GM21528 (cell line): ENCODE data around the gene ATXN1.

Experiments
- ATAC-seq: cut with Tn5 transposase; IDR thresholded peaks from one replicate; pipeline ENCODE4 v1.9.1; 2021; ENCODE audit warnings: mild to moderate bottlenecking, moderate library complexity; ENCODE audit not compliant: unreplicated experiment, low FRiP score

ATXN1 gene

GRCh38 chr6:16684896-16685554, 76.2 kb downstream of the ATXN1 start:
- ATAC-seq, result no peak

GRCh38 chr6:16684195-16684689, 77.0 kb downstream of the ATXN1 start:
- no peak for ATAC-seq

- no peak for ATAC-seq
Measured at GRCh38 chr6:16683641-16684194, 77.5 kb downstream of the ATXN1 start.

GRCh38 chr6:16681260-16681873, 79.9 kb downstream of the ATXN1 start:
- no peak for ATAC-seq

- no peak for ATAC-seq
Measured at GRCh38 chr6:16679050-16679449, 82.2 kb downstream of the ATXN1 start.

- no peak for ATAC-seq
Measured at GRCh38 chr6:16677458-16677857, 83.8 kb downstream of the ATXN1 start.

GRCh38 chr6:16676978-16677377, 84.3 kb downstream of the ATXN1 start:
- no peak for ATAC-seq

- no peak for ATAC-seq
Measured at GRCh38 chr6:16676376-16676775, 84.9 kb downstream of the ATXN1 start.

- no peak for ATAC-seq
Measured at GRCh38 chr6:16674801-16675392, 86.4 kb downstream of the ATXN1 start.

- ATAC-seq, result no peak
Measured at GRCh38 chr6:16673011-16673797, 88.1 kb downstream of the ATXN1 start.

GRCh38 chr6:16671302-16672289, 89.7 kb downstream of the ATXN1 start:
- ATAC-seq, result no peak

- no peak for ATAC-seq
Measured at GRCh38 chr6:16670617-16671051, 90.6 kb downstream of the ATXN1 start.

GRCh38 chr6:16670183-16670582, 91.1 kb downstream of the ATXN1 start:
- ATAC-seq, result no peak

GRCh38 chr6:16669227-16669626, 92.0 kb downstream of the ATXN1 start:
- no peak for ATAC-seq

GRCh38 chr6:16667509-16667908, 93.8 kb downstream of the ATXN1 start:
- no peak for ATAC-seq

GRCh38 chr6:16665992-16666391, 95.3 kb downstream of the ATXN1 start:
- ATAC-seq, result no peak

GRCh38 chr6:16665182-16665581, 96.1 kb downstream of the ATXN1 start:
- ATAC-seq, result no peak

GRCh38 chr6:16663901-16664300, 97.4 kb downstream of the ATXN1 start:
- ATAC-seq, result no peak

- no peak for ATAC-seq
Measured at GRCh38 chr6:16660157-16660497, 101.1 kb downstream of the ATXN1 start.
